Neural progenitor cell (in vitro differentiated cells): ENCODE results near the gene CCSER1.
"Not testable (repeated sequence)": the region's sequence is repeated elsewhere in the genome, so short reads cannot be mapped to it uniquely, and the experiment has no call there.

Experiments used
- EZH2 ChIP-seq: fragments of 200-600 bp; sonication (generic); IDR thresholded peaks from 2 replicates; pipeline ENCODE4 v1.6.1; 2017; ENCODE audit warnings: antibody characterized with exemption, mild to moderate bottlenecking, moderate library complexity
- EZH2phosphoT487 ChIP-seq: fragments of 200-600 bp; sonication (generic); IDR thresholded peaks from 2 replicates; pipeline ENCODE4 v1.6.1; 2017; ENCODE audit warnings: antibody characterized with exemption
- TF ChIP-seq, protein P1 (sequence below): fragments of 200-600 bp; sonication (generic); IDR thresholded peaks from 2 replicates; pipeline ENCODE4 v1.5.1; 2017; ENCODE audit warnings: antibody characterized with exemption, mild to moderate bottlenecking

GRCh38 chr4:91358621-91359020 is 1231.4 kb downstream of the CCSER1 start:
- TF ChIP-seq, protein P1, sequence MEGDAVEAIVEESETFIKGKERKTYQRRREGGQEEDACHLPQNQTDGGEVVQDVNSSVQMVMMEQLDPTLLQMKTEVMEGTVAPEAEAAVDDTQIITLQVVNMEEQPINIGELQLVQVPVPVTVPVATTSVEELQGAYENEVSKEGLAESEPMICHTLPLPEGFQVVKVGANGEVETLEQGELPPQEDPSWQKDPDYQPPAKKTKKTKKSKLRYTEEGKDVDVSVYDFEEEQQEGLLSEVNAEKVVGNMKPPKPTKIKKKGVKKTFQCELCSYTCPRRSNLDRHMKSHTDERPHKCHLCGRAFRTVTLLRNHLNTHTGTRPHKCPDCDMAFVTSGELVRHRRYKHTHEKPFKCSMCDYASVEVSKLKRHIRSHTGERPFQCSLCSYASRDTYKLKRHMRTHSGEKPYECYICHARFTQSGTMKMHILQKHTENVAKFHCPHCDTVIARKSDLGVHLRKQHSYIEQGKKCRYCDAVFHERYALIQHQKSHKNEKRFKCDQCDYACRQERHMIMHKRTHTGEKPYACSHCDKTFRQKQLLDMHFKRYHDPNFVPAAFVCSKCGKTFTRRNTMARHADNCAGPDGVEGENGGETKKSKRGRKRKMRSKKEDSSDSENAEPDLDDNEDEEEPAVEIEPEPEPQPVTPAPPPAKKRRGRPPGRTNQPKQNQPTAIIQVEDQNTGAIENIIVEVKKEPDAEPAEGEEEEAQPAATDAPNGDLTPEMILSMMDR: not testable (repeated sequence)
- TF ChIP-seq EZH2phosphoT487, EZH2: not testable (repeated sequence)
